Right lobe of liver (tissue), 4 donors: Measurements from ENCODE around the gene NEURL3.

Experiments
- CTCF ChIP-seq, 4 donors: fragments of 200-600 bp in 3 of 4; fragments of 450-650 bp in 1 of 4; IDR thresholded peaks; one replicate each; pipeline versions ENCODE4 v1.5.1 to v1.8.0; 2016 to 2022; ENCODE audit warnings: antibody characterized with exemption in 4 of 4, mild to moderate bottlenecking in 2 of 4
- POLR2A ChIP-seq: fragments of 450-650 bp; IDR thresholded peaks from one replicate; pipeline ENCODE4 v1.6.1; 2017; ENCODE audit warnings: antibody characterized with exemption, mild to moderate bottlenecking
- donor health status: DM: no; HTN: no; CAD: no.
- donor health status: DM: no; HTN: no; CAD: no.
- donor health status: DM: no; HTN: yes; CAD: no.

- TF ChIP-seq POLR2A (peak; percentile 46), CTCF (IDR thresholded peaks at IDR 0.05) (no peak)
Measured at GRCh38 chr2:96485751-96486651, 19.2 kb downstream of the NEURL3 start.
